KG1 (cell line): ENCODE data around the gene SPINK4.
A peak's percentile ranks its signal among the peaks of the same experiment; 100 is the strongest.

Experiments
- DNase-seq: peaks from one replicate; lab custom pipeline; 2025; lab: John Stamatoyannopoulos, UW

SPINK4 gene

DNA sequence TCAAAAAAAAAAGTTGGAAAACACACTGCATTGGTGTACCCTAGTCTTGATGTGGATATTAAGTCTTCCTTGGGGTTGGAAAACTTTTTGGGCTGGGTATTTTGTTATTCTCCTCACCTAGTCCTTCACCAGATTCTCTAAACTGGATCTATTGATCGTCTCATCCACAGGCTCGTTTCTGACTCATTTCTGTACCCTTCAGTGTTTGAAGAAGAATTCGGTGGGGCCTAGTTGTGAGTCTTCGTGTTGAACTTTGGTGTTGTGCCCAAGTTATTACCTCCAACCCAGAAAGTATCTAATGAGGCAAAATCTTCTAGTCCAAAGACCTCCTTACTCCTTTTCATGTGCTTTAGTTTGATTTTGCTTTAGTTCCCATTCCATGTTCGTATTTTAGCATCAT, 51.9 kb downstream of the SPINK4 start:
- no peak for DNase-seq

DNA sequence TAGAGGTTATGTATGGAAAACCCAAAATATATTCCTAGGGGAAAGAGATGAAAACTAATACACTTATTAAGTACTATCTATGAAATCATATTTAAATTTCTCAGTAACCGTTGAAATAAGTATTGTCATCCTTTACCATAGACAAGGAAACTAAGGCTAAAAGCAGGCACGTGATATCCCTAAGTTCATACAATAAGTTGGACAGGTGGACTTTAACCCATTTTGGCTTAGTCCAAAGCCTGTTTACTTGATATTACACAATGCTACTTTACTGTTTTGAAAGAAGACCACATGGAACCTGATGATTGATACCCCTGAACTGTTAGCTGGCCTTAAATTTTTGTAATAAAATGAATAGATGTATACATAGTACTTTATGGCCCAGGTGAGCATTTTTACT, 53.8 kb downstream of the SPINK4 start:
- DNase-seq = no peak

DNA sequence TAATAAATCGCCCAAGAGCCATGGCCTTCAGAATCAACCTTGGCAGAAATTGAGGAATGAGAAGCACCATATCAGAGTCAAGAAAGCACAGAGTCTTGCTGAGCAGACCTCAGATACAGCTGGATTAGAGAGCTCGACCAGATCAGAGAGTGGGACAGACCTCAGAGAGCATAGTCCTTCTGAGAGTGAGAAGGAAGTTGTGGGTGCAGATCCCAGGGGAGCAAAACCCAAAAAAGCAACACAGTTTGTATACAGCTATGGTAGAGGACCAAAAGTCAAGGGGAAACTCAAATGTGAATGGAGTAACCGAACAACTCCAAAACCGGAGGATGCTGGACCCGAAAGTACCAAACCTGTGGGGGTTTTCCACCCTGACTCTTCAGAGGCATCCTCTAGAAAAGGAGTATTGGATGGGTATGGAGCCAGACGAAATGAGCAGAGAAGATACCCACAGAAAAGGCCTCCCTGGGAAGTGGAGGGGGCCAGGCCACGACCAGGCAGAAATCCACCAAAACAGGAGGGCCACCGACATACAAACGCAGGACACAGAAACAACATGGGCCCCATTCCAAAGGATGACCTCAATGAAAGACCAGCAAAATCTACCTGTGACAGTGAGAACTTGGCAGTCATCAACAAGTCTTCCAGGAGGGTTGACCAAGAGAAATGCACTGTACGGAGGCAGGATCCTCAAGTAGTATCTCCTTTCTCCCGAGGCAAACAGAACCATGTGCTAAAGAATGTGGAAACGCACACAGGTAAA, 54.9 kb downstream of the SPINK4 start:
- DNase-seq = no peak

DNA sequence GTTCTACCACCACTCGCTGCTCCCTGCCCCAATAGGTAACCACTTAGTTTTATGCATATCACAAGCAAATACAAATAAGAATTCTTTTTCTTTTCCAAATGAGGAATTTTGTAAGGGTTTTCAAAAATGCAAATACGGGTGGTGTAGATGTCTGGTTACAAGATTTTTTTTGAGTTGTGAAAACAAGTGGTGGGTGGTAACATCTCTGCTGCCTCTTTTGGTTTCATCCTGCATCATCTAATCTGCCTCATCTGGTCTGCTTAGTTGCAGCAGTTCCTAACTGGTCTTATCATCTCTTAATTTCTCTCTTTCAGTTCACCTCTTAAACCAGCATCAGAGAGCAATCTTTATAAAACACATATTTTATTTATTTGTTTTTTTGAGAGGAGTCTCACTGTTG, 55.6 kb downstream of the SPINK4 start:
- no peak for DNase-seq

DNA sequence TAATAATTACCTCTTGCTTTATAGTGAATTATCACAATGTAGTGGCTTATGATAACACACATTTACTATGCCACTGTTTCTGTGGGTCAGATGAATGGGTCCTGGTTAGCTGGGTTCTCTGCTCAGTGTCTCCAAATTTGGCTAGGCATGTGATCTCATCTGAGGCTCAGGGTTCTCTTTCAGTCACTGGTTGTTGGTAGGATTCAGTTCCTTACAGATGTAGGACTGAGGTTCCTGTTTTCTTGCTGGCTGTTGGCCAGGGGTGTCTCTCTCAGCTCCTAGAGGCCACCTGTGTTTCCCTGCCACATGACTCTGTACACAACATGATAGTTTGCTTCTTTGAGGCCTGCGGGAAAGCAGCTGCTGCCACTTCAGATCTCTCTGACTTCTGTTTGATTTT, 57.5 kb downstream of the SPINK4 start:
- DNase-seq = peak; percentile 28
